GM18867 (cell line): ENCODE results near the gene MMP8.

Experiments
- ATAC-seq: cut with Tn5 transposase; IDR thresholded peaks from one replicate; pipeline ENCODE4 v1.9.1; 2021; ENCODE audit warnings: mild to moderate bottlenecking, moderate library complexity; ENCODE audit not compliant: unreplicated experiment

MMP8 gene

DNA sequence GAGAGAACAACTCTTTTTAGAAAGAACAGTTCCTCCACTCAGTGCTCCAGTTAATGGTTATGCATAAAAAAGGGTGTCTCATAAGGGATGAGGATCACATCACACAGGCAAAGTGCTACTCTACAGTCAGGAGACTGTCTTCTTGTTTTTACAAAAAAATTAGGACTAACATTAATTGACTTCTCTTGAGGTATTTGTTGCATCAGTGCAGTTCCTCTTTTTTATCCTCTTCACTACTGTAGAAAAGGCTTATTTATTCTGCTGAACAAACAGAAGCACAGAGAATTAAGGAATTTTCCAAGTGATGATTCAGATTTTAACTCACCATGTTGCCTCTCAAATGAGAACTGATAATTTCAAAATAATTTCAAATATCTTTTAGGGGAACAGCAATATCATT lies 1.9 kb downstream of the MMP8 start:
- no peak for ATAC-seq

- ATAC-seq = no peak
Observed at GRCh38 chr11:102719620-102720277, 5.0 kb downstream of the MMP8 start.

GRCh38 chr11:102717280-102717679 lies 7.5 kb downstream of the MMP8 start:
- peak; percentile 2 for ATAC-seq

- ATAC-seq = peak; percentile 82
Observed at GRCh38 chr11:102716527-102716926, 8.2 kb downstream of the MMP8 start.

DNA sequence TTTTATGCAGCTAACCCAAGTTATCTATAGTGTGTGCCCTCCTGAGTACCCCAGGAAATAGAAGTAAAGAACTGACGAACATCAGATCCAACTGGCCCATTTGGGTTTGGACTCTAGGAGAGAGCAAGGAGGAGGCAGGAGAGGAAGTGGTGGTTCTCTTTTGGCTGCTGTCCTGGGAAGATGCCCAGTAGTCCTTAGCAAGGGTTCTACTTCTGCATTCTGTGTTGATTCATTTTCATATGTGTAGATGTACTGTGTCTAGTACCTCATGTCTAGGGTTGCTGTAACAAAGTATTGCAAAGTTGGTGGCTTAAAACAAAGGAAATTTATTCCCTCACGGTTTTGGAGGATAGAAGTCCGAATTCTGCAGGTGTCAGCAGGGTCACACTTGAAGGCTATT lies 12.6 kb downstream of the MMP8 start:
- ATAC-seq = peak; percentile 67

DNA sequence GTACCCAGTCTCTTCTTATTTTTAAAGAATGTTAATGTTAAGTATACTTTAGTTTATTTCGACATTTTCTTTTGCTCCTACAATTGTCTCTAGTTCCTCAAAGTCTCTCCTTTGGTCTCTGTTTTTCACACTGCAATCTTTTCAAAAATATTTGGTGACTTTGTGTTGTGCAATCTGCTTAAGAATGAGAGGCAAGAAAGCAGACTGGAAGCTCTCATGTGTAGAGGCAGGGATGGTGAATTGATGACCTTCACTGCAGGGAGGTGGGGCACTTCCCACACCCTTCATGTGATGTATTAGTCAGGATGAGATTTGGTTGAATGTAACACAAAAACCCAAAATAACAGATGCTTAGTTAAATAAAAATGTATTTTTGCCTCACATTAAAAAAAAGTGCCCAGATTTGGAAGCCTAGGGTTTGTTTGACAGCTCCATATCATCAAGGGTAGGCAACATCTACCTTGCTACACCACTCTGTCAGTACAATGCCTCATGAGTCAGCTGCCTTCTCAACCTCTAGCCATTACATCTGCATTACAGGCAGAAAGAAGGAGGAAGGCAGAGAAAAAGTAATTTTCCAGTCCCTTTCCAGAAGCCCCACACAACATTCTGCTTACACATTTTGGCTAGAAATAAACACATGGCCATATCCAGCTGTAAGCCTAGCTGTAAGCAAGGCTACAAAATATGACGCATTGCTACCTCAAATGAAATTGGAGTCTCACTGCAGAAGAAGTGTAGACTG lies 15.4 kb downstream of the MMP8 start:
- no peak for ATAC-seq

DNA sequence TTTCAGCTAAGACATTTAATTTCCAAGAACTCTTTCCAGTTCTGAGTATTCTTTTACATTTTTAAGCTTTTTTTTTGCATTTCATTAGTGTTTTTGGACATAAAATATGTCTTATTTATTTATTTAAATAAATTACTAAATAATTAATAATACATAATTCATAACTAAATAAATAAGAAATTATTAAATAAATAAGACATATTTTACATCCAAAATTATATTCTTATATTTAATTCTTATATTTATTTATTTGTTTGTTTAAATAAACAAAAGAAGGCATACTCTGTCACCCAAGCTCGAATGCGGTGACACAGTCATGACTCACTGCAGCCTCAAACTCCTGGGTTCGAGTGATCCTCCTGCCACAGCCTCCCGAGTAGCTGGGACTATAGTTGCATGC lies 16.1 kb downstream of the MMP8 start:
- no peak for ATAC-seq

- no peak for ATAC-seq
Observed at GRCh38 chr11:102705626-102706025, 19.1 kb downstream of the MMP8 start, which contains the start of gene MMP27. TSS of gene MMP27 (minus strand) at chr11:102705769. CDS start at chr11:102705714, 55 bp downstream.

DNA sequence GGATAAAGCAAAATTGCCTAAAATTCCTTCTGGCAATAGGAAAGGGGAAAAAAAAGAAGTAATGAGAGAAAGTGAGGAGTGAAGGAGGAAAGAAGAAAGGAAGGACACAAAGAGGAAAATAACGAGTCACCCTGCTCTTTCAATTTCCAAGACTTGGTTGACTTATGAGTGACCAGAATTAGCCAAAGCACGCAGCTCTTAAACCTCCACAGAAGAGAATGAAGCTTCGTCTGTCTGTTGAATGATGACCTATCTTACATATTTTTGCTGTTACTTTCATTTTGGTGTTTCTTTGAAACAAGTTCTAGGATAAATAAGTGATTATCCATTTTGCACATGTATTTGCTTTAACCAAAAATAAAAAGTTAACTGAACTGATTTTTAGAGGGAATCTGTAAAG lies 19.9 kb downstream of the MMP8 start:
- no peak for ATAC-seq

DNA sequence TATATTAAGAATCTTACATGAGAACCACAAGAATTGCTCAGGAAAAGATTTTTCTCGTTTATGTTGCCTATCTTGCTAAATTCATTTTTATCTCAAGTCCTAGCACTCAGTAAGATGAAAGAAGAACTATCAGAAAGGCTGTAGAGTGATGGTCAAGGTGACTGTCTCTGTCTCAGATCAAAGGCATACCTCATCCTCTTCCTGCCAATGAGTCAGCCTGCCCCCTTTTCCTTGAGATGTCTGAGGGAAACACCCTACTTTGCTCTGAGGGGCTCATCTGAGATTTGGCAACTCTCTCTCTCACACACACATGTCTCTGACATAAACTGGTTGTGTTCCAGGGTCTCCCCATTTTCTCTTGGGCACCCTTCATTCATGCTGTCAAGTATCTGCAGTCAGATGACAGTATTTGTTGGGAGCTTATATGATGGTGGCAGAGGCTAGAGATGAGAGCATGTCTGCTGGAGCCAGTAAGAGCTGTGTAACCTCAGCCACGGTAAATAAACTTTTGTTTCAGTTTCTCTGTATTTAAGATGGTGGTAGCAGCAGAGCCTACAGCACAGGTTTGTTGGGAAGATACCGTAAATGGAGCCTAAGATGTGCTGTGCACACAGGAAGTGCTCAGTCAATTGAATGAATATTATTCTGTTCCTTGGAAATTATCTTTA lies 20.8 kb downstream of the MMP8 start:
- ATAC-seq = peak; percentile 65

- no peak for ATAC-seq
Observed at GRCh38 chr11:102695201-102695600, 29.6 kb downstream of the MMP8 start.

- no peak for ATAC-seq
Observed at GRCh38 chr11:102685754-102686153, 39.0 kb downstream of the MMP8 start.

DNA sequence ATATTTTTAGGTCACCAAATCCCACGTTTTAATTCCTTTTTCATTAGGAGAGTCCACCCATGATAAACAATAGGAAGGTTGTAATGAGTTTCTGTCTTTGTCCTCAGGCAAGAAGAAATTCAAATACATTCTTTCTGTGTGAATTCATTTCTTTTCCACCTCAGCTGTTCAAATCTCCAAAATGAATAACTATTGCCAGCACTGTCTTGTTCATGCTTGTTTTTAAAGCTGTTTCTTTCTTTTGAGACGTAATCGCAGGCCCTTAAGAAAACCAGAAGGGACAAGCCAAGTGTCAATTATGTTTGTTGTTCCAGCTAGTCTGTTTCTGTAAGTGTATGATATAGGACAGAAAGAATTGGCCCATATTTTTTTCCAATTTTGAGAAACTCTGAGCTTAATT lies 39.4 kb downstream of the MMP8 start:
- no peak for ATAC-seq

DNA sequence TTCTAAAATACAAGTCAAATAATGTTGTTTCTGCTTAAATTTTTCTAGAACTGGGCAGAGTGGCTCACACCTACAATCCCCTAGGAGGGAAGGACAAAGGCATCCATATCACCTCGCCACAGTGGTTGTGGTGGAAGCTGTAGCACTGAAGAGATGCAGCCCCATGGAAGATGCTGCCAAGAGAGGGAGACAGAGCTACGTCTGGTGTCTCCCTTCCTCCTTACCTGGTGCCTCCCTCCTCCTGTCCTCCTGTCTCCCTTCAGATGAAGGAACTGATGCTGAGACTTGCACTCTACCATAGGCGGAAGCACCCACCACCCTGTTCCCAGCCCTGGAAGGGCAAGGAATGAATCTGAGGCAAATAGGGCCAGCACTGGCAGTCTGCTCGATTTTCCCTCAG lies 41.5 kb downstream of the MMP8 start:
- no peak for ATAC-seq

GRCh38 chr11:102680945-102681344 lies 43.8 kb downstream of the MMP8 start:
- ATAC-seq = no peak

- no peak for ATAC-seq
Observed at GRCh38 chr11:102678022-102678421, 46.7 kb downstream of the MMP8 start.

- ATAC-seq = no peak
Observed at GRCh38 chr11:102676084-102676483, 48.7 kb downstream of the MMP8 start.

GRCh38 chr11:102669664-102670063 lies 55.1 kb downstream of the MMP8 start:
- peak; percentile 87 for ATAC-seq

DNA sequence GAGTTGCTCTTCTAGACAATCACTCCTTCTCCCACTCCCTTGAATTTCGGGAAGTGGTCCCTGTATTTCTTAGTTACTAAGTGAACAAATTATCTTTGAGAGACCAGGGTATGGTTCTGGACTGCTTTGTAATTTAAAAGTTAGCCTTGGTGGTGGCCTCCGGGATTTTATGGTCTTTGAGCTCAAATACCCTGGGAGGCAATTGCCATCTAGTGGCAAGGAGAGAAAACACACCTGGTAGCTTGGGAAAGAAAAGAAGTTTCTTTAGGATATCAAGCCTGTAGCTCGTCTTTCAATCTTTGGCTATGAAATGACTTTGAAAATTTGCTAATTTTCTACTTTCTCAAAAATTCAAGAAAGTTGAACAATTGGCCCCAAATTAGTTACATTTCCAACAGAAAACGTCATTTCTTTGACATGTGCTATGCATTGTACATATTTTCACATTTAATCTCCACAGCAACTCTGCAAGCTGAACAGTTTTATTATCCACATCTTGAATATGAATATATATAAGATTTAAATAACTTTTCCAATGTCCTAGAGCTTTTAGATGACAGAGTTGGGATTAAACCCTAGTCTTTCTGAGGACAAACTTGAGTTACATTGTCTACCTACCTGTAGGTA lies 58.3 kb downstream of the MMP8 start:
- ATAC-seq = peak; percentile 47

DNA sequence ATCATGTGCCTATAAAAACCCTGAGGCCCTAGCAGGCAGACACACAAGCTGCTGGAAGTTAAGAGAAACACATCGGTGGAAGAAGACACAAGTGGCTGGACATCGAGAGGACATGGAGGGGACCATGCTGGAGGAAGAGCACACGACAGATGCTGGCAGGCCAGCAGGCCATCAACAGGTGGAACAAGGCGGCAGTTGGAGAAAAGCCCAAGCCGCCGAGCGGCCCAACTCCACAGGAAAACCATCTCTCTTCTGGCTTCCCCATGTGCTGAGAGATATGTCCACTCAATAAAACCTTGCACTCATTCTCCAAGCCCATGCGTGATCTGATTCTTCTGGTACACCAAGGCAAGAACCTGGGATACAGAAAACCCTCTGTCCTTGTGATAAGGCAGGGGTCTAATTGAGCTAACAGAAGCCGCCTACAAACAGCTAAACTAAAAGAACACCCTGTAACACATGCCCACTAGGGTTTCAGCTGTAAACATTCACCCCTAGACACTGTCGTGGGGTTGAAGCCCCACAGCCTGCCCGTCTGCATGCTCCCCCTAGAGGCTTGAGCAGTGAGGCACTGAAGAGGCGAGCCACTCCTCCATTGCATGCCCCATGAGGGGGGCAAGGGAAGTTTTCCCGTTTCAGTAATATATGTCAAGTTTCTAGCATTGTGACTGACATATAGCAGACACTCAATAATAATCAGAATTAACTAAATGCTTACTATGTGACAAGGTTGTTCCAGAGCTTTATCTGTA lies 60.6 kb downstream of the MMP8 start:
- peak; percentile 73 for ATAC-seq

GRCh38 chr11:102662607-102663006 lies 62.1 kb downstream of the MMP8 start:
- ATAC-seq = no peak
